Measurements from ENCODE around the gene ABHD17C.

- no peak for TF ChIP-seq CTCF (conservative IDR thresholded peaks at IDR 0.05; ENCODE audit: low read length)
- no peak for TF ChIP-seq EZH2phosphoT487 (IDR thresholded peaks at IDR 0.05; ENCODE audit: borderline replicate concordance, low read depth, low read length)
Observed at GRCh38 chr15:80711886-80712285, 16.8 kb downstream of the ABHD17C start.
